ENCODE results near the gene VPS39.

Gene VPS39

GRCh38 chr15:42202653-42203052 lies 5.5 kb downstream of the VPS39 start:
- H3K79me2 ChIP-seq (ENCODE audit: low read length), result peaks cover 51% of the 10 kb centered on the region
- no peak for DNase-seq
- peaks cover 6% of the 10 kb centered on the region for H3K4me1 ChIP-seq (ENCODE audit: low read length)
- H2AFZ ChIP-seq (ENCODE audit: low read length), result no peak overlapping the region
- H3K27me3 ChIP-seq (replicated peaks; ENCODE audit: insufficient read depth, low read length), result no peaks in the 10 kb centered on the region
- H3K4me3 ChIP-seq (ENCODE audit: low read length), result no peak overlapping the region
- H3F3A ChIP-seq (ENCODE audit: insufficient read depth, low read length), result no peaks in the 10 kb centered on the region
- no peaks in the 10 kb centered on the region for H4K20me1 ChIP-seq (ENCODE audit: insufficient read depth, low read length)
- no peak overlapping the region for H3K9ac ChIP-seq (ENCODE audit: low read length)
- no peak overlapping the region for H3K27ac ChIP-seq (ENCODE audit: low read length)
- TF ChIP-seq CTCF (IDR thresholded peaks at IDR 0.05; ENCODE audit: low read length) (no peak), EZH2phosphoT487 (IDR thresholded peaks at IDR 0.05; ENCODE audit: low read length) (no peak), EZH2 (optimal IDR thresholded peaks at IDR 0.05; ENCODE audit: low read depth, low read length) (no peak)
- H3K4me2 ChIP-seq (ENCODE audit: low read depth, low read length), result no peak overlapping the region
- peaks cover 6% of the 10 kb centered on the region for H3K36me3 ChIP-seq (replicated peaks; ENCODE audit: insufficient read depth, low read length)
- H3K9me2 ChIP-seq (replicated peaks; ENCODE audit: insufficient read depth, low read length), result no peaks in the 10 kb centered on the region
- no peaks in the 10 kb centered on the region for H3K9me3 ChIP-seq (replicated peaks; ENCODE audit: insufficient read depth, low read length)

- TF ChIP-seq EZH2phosphoT487 (IDR thresholded peaks at IDR 0.05; ENCODE audit: low read length) (no peak), CTCF (IDR thresholded peaks at IDR 0.05; ENCODE audit: low read length) (no peak)
- Histone ChIP-seq H3K9ac (ENCODE audit: low read length) (no peak overlapping the region), H3K4me2 (ENCODE audit: low read depth, low read length) (no peak overlapping the region), H4K20me1 (ENCODE audit: insufficient read depth, low read length) (no peaks in the 10 kb centered on the region), H3K9me2 (replicated peaks; ENCODE audit: insufficient read depth, low read length) (no peaks in the 10 kb centered on the region), H3K36me3 (replicated peaks; ENCODE audit: insufficient read depth, low read length) (peaks cover 10% of the 10 kb centered on the region), H3K27ac (ENCODE audit: low read length) (no peak overlapping the region), H3K4me3 (ENCODE audit: low read length) (no peak overlapping the region), H2AFZ (ENCODE audit: low read length) (no peak overlapping the region), H3F3A (ENCODE audit: insufficient read depth, low read length) (no peaks in the 10 kb centered on the region), H3K79me2 (ENCODE audit: low read length) (peaks cover 47% of the 10 kb centered on the region), H3K4me1 (ENCODE audit: low read length) (peaks cover 1% of the 10 kb centered on the region; the same call in 1 of the 2 replicates), H3K27me3 (replicated peaks; ENCODE audit: insufficient read depth, low read length) (no peaks in the 10 kb centered on the region), H3K9me3 (replicated peaks; ENCODE audit: insufficient read depth, low read length) (no peaks in the 10 kb centered on the region)
- DNase-seq, result no peak
Observed at GRCh38 chr15:42201801-42202200, 6.3 kb downstream of the VPS39 start.

GRCh38 chr15:42199126-42199525 lies 9.0 kb downstream of the VPS39 start:
- H3K4me1 ChIP-seq (ENCODE audit: low read length), result no peaks in the 10 kb centered on the region
- no peaks in the 10 kb centered on the region for H3K27me3 ChIP-seq (replicated peaks; ENCODE audit: insufficient read depth, low read length)
- peaks cover 35% of the 10 kb centered on the region for H3K79me2 ChIP-seq (ENCODE audit: low read length)
- H3K36me3 ChIP-seq (replicated peaks; ENCODE audit: insufficient read depth, low read length), result peaks cover 10% of the 10 kb centered on the region
- no peaks in the 10 kb centered on the region for H3K9me3 ChIP-seq (replicated peaks; ENCODE audit: insufficient read depth, low read length)
- H3K4me2 ChIP-seq (ENCODE audit: low read depth, low read length), result no peak overlapping the region
- no peak for DNase-seq
- no peak overlapping the region for H3K9ac ChIP-seq (ENCODE audit: low read length)
- no peaks in the 10 kb centered on the region for H4K20me1 ChIP-seq (ENCODE audit: insufficient read depth, low read length)
- H2AFZ ChIP-seq (ENCODE audit: low read length), result no peak overlapping the region
- TF ChIP-seq EZH2 (optimal IDR thresholded peaks at IDR 0.05; ENCODE audit: low read depth, low read length) (no peak), CTCF (IDR thresholded peaks at IDR 0.05; ENCODE audit: low read length) (no peak), EZH2phosphoT487 (IDR thresholded peaks at IDR 0.05; ENCODE audit: low read length) (no peak)
- H3K9me2 ChIP-seq (replicated peaks; ENCODE audit: insufficient read depth, low read length), result no peaks in the 10 kb centered on the region
- no peak overlapping the region for H3K27ac ChIP-seq (ENCODE audit: low read length)
- H3F3A ChIP-seq (ENCODE audit: insufficient read depth, low read length), result no peaks in the 10 kb centered on the region
- no peak overlapping the region for H3K4me3 ChIP-seq (ENCODE audit: low read length)

All from MM.1S (cell line).